PFSK-1 (cell line): ENCODE measurements around the gene EPB41L4B.

Source experiments
- FOXP2 ChIP-seq: optimal IDR thresholded peaks from 2 replicates; pipeline ENCODE3; 2011; ENCODE audit warnings: borderline replicate concordance, control low read depth, inconsistent platforms; ENCODE audit not compliant: insufficient read depth; ENCODE audit errors: extremely low read length, extremely low read depth
- POLR2AphosphoS5 ChIP-seq: IDR thresholded peaks from 2 replicates; pipeline ENCODE4 v1.6.1; 2012; ENCODE audit warnings: low read depth, mild to moderate bottlenecking, control low read depth, low read length, moderate library complexity
- SIN3A ChIP-seq: IDR thresholded peaks from 2 replicates; pipeline ENCODE4 v1.6.1; 2012; ENCODE audit warnings: mild to moderate bottlenecking, low read length, moderate library complexity, borderline replicate concordance; ENCODE audit not compliant: insufficient read depth
- TAF1 ChIP-seq: IDR thresholded peaks from 2 replicates; pipeline ENCODE4 v1.6.1; 2012; ENCODE audit warnings: low read length, control low read depth, borderline replicate concordance; ENCODE audit not compliant: insufficient read depth
- TF ChIP-seq, protein P1 (sequence below), 2 experiments: IDR thresholded peaks; 2 replicates each; pipeline versions ENCODE4 v1.6.1 to v1.8.0; 2011 to 2012; ENCODE audit warnings: low read depth in 2 of 2, low read length in 2 of 2, control low read depth in 1 of 2, inconsistent platforms in 1 of 2, mild to moderate bottlenecking in 1 of 2, moderate library complexity in 1 of 2; ENCODE audit not compliant: insufficient read depth in 1 of 2

- no peak for TF ChIP-seq SIN3A
- TF ChIP-seq, protein P1, sequence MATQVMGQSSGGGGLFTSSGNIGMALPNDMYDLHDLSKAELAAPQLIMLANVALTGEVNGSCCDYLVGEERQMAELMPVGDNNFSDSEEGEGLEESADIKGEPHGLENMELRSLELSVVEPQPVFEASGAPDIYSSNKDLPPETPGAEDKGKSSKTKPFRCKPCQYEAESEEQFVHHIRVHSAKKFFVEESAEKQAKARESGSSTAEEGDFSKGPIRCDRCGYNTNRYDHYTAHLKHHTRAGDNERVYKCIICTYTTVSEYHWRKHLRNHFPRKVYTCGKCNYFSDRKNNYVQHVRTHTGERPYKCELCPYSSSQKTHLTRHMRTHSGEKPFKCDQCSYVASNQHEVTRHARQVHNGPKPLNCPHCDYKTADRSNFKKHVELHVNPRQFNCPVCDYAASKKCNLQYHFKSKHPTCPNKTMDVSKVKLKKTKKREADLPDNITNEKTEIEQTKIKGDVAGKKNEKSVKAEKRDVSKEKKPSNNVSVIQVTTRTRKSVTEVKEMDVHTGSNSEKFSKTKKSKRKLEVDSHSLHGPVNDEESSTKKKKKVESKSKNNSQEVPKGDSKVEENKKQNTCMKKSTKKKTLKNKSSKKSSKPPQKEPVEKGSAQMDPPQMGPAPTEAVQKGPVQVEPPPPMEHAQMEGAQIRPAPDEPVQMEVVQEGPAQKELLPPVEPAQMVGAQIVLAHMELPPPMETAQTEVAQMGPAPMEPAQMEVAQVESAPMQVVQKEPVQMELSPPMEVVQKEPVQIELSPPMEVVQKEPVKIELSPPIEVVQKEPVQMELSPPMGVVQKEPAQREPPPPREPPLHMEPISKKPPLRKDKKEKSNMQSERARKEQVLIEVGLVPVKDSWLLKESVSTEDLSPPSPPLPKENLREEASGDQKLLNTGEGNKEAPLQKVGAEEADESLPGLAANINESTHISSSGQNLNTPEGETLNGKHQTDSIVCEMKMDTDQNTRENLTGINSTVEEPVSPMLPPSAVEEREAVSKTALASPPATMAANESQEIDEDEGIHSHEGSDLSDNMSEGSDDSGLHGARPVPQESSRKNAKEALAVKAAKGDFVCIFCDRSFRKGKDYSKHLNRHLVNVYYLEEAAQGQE (IDR thresholded peaks at IDR 0.05; ENCODE audit: insufficient read depth in 1 of 2, low read depth in 2 of 2, low read length in 2 of 2), result no peak
- no peak for TF ChIP-seq POLR2AphosphoS5
- TF ChIP-seq TAF1, result no peak
- TF ChIP-seq FOXP2, result no peak
Observed at GRCh38 chr9:109369285-109369684, 48.4 kb upstream of the EPB41L4B start.
